Astrocyte (in vitro differentiated cells and primary cell): ENCODE measurements around the gene PRKCH.

Experiments used
- CTCF ChIP-seq: IDR thresholded peaks from 2 replicates; pipeline ENCODE4 v1.5.1; 2011; ENCODE audit warnings: low read depth, mild to moderate bottlenecking, inconsistent platforms, low read length, moderate library complexity; ENCODE audit not compliant: insufficient read depth
- EZH2 ChIP-seq: IDR thresholded peaks from 2 replicates; pipeline ENCODE4 v1.6.1; 2012; ENCODE audit warnings: mild to moderate bottlenecking, low read length, inconsistent platforms; ENCODE audit not compliant: insufficient read depth

GRCh38 chr14:61513986-61514830, 192.8 kb downstream of the PRKCH start:
- TF ChIP-seq CTCF (no peak), EZH2 (no peak)
